DMS79 (cell line): ENCODE results near the gene CSRP1.

Experiments used
- DNase-seq: peaks from one replicate; lab custom pipeline; 2025; lab: John Stamatoyannopoulos, UW

CSRP1 gene

DNA sequence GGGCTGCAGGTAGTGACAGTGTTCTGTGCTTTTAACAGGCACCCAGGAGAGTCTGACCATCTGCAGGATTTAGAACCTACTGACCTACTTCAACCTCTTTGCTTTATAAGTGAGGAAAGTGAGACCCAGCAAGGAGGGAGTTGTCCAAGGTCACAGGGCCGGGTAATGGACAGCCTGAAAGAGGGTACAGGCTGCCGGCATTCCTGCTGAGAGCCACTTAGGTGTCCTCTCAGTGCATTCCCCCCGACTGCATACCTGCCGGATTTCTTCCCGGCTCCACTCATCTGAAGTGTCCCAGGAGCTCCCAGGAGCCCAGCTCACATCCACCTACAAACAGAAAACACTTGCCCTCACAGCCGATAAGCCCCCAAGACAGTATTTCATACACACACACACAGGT, 51.8 kb downstream of the CSRP1 start:
- no peak for DNase-seq

DNA sequence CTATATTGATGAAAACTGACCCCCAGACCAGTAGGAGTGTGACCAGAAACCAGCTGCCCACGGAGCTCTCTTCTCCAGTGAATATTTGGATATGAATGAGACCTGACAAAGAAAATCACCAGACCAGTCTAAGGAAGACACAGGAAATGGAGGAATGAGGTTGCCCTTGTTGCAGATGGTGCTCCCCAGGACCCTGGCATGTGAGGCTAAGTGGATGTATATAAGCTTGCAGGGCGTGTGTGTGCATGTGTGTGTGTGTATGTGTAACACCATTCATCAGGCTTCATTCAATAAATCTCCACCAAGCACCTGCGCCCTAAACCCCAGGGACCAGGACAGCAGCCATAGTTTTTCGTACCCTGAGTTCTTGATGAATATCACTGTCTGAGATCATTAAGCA, 52.3 kb downstream of the CSRP1 start:
- no peak for DNase-seq

GRCh38 chr1:201452866-201453265, 54.1 kb downstream of the CSRP1 start:
- DNase-seq, result no peak

DNA sequence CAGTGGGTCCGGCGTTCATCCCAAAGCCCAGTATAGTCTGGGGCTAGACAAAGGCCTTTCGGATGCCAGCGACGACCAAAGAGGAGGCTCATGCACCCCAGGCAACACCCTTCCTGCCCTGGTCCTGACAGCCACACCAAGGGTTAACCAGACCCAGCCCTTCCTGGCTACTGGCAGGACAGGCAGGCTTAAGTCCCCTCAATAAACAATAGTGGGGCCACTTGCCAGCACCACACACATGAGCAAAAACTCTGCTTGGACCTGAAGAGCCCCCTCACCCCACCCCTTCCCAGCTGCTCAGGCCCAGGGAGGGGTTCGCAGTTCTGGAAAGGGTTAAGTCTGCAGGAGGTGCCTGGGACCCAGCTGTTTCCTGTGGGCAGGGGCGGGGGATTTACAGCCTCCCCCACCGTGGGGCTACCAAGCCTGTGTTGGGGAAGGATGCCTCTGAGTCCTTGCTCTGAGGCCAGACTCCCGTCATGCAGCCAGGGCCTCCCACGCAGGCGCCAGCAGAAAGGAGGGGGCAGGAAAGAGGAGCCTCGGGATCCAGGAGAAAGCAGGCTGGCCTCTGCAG, 56.1 kb downstream of the CSRP1 start:
- DNase-seq, result no peak

DNA sequence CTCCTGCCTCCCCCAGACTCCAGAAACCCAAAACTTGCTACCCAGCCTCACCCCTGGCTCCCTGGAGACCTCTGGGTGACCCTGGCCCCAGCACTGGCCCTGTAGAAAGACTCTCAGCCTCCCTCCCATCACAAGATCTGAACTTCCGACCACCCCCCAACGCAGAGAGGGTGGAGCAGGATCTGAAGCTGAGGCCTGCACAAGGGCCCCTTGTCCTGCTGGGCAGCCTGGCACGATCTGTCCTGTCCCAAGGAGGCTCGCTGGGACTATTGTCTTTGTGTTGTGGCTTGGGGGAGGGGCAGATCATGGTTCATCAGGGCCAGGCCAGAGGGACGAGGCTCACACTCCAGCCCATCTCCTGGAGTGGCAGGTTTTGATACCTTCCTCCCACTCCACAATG, 57.9 kb downstream of the CSRP1 start:
- DNase-seq, result no peak

DNA sequence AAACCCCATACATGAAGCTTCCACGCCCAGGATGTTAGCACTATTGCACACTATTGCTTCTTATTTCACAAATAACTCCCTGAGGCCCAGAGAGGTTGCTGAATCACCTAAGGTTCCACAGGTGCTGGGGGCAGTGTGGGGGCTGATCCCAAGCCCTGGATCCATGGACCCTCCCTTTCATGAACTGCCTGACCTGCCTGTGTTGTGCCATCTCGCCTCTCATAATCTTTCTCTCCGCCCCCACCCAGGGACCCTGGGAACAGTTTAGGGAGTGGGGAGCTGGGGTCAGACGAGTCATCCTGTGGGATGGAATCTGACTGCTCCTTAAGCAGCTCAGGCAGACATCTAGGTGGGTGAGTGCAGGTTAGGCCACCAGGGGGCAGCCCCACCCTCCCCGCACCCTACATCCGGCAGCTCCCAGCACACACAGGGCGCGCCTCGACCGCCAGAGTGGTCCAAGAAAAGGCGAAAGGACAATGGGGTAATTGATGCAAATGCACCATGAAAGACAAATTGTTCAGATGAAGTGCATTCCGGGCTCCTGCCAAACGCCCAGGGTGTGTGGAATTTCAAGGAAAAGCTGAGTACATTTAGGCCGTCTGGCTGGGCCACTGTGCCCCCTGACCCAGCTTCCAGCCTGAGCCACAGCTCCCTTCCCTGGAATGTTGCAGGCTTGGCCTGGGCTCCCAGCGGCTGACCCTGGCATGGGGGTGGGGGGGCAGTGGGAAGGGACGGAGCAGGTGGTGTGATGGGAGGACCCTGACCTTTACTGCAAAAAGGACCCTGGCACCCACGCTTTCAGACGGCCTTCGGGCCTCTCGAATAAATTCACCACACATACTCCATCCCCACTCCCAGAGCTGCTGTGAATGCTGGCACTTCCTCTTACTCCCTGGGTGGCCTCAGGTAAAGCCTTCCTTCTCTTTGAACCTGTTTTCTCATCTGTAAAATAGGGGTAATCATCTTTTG, 58.7 kb downstream of the CSRP1 start:
- DNase-seq, result no peak

GRCh38 chr1:201445310-201445709, 61.6 kb downstream of the CSRP1 start:
- no peak for DNase-seq

DNA sequence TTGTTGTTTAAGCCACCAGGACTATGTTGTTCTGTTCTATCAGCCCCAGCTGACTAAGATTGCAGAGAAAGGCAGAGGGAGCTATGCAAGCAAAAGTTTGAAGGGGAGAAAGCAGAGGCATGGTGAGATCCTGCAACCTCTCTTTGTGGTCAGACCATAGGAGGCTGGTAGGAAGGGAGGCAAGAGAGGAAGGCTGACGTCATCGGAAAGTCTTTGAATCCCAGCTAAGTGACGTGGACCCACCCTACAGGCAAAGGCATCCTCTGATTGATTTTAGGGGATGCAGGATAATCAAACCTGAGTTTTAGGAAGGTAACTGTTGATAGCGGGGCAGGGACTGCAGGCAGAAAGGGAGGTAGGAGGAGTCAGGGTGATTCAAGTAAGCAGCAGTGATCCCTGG, 62.1 kb downstream of the CSRP1 start:
- DNase-seq, result no peak

DNA sequence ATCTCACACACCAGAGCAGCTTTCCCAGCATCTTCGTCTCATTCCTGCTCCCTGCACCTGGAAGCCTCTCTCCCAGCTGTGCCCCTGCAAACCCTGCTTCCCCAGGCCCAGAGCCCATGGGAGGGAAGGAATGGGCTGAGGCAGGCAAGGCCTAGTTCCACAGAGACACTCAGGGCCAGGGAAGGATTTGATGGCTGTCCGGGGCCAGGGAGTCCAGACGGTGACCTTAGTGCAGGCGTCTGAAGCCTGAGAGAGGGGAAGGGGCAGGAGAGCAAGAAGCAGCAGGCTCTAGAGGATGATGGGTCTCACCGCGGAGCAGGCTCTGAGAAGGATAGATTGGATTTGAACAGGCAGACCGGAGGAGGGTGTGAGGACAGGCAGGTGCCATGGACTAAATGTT, 63.2 kb downstream of the CSRP1 start:
- no peak for DNase-seq

- no peak for DNase-seq
Measured at GRCh38 chr1:201436969-201437368, 70.0 kb downstream of the CSRP1 start.

DNA sequence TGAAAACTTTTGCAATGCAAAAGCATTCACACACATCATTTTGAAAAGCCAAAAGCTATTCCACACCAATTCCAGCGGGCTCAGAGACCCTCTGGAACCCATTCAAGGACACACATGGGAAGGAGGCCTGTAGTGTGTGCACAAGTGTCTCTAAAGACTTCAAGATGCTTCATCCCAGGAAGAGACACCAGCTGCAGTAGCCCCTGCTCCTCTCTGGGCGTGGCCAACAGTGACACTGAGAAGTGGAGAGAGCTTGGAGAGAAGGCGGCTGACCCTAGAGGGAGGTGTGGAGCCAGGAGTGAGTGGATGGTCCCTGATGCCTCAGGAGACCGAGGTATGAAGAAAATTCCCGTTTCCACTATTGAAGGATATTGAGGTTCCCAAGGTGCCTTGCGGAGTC, 70.5 kb downstream of the CSRP1 start:
- DNase-seq, result no peak

DNA sequence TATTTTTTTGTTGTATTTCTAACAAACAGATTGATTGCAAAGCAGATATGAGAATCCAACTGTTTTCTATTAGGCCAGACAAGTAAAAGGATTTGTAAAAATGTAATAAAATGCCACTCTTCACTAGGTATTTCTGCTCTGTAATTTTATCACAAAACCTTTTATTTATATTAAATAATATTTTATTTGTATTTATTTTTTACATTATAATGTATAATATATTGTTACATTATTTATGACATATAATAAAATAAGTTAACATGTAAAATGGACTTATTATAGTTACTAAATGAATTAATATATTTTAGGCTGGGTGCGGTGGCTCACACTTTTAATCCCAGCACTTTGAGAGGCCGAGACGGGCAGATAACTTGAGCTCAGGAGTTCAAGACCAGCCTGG, 72.7 kb downstream of the CSRP1 start:
- DNase-seq, result no peak

GRCh38 chr1:201433609-201434008, 73.3 kb downstream of the CSRP1 start:
- DNase-seq, result no peak
